Cardiac septum (tissue), 1 donor: ENCODE measurements around the gene ALKBH3. TPM values are rescaled to one million over a fixed set of nuclear protein-coding genes. Genes with fewer than 3 reads are reported as not detected.

Experiments used
- DNase-seq: peaks from one replicate; pipeline ENCODE4 v3.0.0-alpha.2; 2020; ENCODE audit warnings: low spot score
- intact Hi-C: fragments of 100-400 bp; cut with DNase I; formaldehyde crosslinking; loops from one replicate; pipeline ENCODE4 v1.14.0; 2022
- total RNA-seq: library from RNA; stranded (reverse); fragmentation: NEBNext Ultra II Directional; extraction: Animal tissue kit (Norgen Biotek cat#: 25700); gene quantifications from one replicate; pipeline ENCODE4 v1.2.1, GENCODE V29; 2021
- donor health status: DM: no; HTN: no; CAD: no.

ALKBH3 gene
- total RNA-seq, 1 donor from 2014 or later = 17.2 TPM

GRCh38 chr11:43933608-43934551, 53.2 kb downstream of the ALKBH3 start:
- intact Hi-C loops = no loop called here
- DNase-seq = no peak

- no peak for DNase-seq
- intact Hi-C loops = no loop called here
These were observed 54.2 kb downstream of the ALKBH3 start for GRCh38 chr11:43934601-43935423.

GRCh38 chr11:43935424-43935979, 54.9 kb downstream of the ALKBH3 start:
- intact Hi-C loops = no loop called here
- no peak for DNase-seq

GRCh38 chr11:43936076-43936475, 55.4 kb downstream of the ALKBH3 start:
- DNase-seq = no peak
- intact Hi-C loops = no loop called here

GRCh38 chr11:43937434-43938411, 57.1 kb downstream of the ALKBH3 start:
- intact Hi-C loops = no loop called here
- no peak for DNase-seq

GRCh38 chr11:43941257-43941994, 60.8 kb downstream of the ALKBH3 start:
- peak; percentile 29 for DNase-seq
- intact Hi-C loops = no loop called here

GRCh38 chr11:43942662-43943371, 62.2 kb downstream of the ALKBH3 start:
- intact Hi-C loops = loop anchor here (1.0 to 2.0 kb wide), 2 partner anchors 44 to 52 kb away; no protein-coding TSS in a partner anchor
- peak; percentile 73 for DNase-seq

GRCh38 chr11:43943372-43943930, 62.8 kb downstream of the ALKBH3 start:
- DNase-seq = no peak
- intact Hi-C loops = loop anchor here (2.0 kb wide), 1 partner anchor 53 kb away; no protein-coding TSS in a partner anchor

- intact Hi-C loops = loop anchor here (2.0 kb wide), 2 partner anchors 53 to 93 kb away; no protein-coding TSS in a partner anchor
These were observed 63.5 kb downstream of the ALKBH3 start for GRCh38 chr11:43943931-43944751.

GRCh38 chr11:43944761-43945311, 64.2 kb downstream of the ALKBH3 start:
- intact Hi-C loops = loop anchor here (2.0 kb wide), 1 partner anchor 92 kb away; no protein-coding TSS in a partner anchor
- DNase-seq = peak; percentile 91

More at GRCh38 chr11:43943931-43944751, 63.5 kb downstream of the ALKBH3 start:
- DNase-seq = peak; percentile 64

- no peak for DNase-seq
- intact Hi-C loops = no loop called here
These were observed 66.4 kb downstream of the ALKBH3 start for GRCh38 chr11:43947003-43947500.

- no peak for DNase-seq
- intact Hi-C loops = no loop called here
These were observed 67.2 kb downstream of the ALKBH3 start for GRCh38 chr11:43947815-43948214.

- DNase-seq = no peak
- intact Hi-C loops = no loop called here
These were observed 68.0 kb downstream of the ALKBH3 start for GRCh38 chr11:43948341-43949225.

GRCh38 chr11:43950311-43950855, 69.8 kb downstream of the ALKBH3 start:
- no peak for DNase-seq
- intact Hi-C loops = no loop called here
